GM06990 (cell line): Measurements from ENCODE around the gene VWA3B.
"Not testable (repeated sequence)": the region's sequence is repeated elsewhere in the genome, so short reads cannot be mapped to it uniquely, and the experiment has no call there.

ENCODE experiments used
- DNase-seq: peaks from one replicate; pipeline ENCODE4 v3.0.0-alpha.2; 2011; ENCODE audit not compliant: insufficient read length; ENCODE audit errors: extremely low read depth
- H3K27me3 ChIP-seq: replicated peaks from 2 replicates; pipeline ENCODE4 v1.6.0; 2011; ENCODE audit warnings: low read length; ENCODE audit not compliant: control insufficient read depth, insufficient read depth
- H3K36me3 ChIP-seq: 2 replicates; pipeline ENCODE4 v1.5.1; 2011; ENCODE audit warnings: low read length; ENCODE audit not compliant: control insufficient read depth, insufficient read depth
- H3K4me3 ChIP-seq: replicated peaks from 2 replicates; pipeline ENCODE4 v1.5.1; 2011; ENCODE audit warnings: low read depth, mild to moderate bottlenecking, control low read depth, low read length
- TF ChIP-seq, protein P1 (sequence below): IDR thresholded peaks from 2 replicates; pipeline ENCODE4 v1.5.1; 2011; ENCODE audit warnings: low read length, control low read depth, mild to moderate bottlenecking, inconsistent platforms; ENCODE audit not compliant: insufficient read depth, poor library complexity, severe bottlenecking

VWA3B gene

DNA sequence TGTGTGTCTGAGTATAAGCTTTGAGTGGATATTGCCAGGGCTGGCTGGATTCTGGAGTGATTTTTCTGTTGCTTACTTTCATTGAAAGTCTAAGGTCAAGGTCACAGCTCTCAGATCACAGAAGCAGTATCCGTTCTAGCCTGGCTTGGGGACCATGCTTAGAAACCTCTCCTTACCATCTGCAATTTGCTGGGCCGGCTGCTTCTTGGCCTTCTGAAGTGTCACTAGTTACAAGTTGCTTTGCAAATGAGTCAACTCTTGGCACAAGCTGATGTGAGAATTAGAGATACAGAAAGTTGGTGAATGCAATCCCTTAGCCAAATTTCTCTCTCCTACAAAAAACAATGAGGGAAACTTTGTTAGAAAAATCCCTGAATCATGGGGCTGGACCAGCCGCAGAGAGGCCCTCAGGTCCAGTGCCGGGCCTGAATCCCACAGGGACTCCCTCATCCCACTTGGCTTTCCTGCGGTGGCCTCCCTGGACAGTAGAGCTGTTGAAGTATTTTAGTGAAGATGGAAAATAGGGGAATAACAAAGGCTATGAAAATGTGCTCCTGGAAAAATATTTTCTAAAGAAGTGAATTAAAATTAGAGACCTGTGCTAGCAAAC is 166.6 kb downstream of the VWA3B start:
- DNase-seq: no peak
- TF ChIP-seq, protein P1, sequence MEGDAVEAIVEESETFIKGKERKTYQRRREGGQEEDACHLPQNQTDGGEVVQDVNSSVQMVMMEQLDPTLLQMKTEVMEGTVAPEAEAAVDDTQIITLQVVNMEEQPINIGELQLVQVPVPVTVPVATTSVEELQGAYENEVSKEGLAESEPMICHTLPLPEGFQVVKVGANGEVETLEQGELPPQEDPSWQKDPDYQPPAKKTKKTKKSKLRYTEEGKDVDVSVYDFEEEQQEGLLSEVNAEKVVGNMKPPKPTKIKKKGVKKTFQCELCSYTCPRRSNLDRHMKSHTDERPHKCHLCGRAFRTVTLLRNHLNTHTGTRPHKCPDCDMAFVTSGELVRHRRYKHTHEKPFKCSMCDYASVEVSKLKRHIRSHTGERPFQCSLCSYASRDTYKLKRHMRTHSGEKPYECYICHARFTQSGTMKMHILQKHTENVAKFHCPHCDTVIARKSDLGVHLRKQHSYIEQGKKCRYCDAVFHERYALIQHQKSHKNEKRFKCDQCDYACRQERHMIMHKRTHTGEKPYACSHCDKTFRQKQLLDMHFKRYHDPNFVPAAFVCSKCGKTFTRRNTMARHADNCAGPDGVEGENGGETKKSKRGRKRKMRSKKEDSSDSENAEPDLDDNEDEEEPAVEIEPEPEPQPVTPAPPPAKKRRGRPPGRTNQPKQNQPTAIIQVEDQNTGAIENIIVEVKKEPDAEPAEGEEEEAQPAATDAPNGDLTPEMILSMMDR: no peak
- Histone ChIP-seq H3K27me3 (no peaks in the 10 kb centered on the region), H3K36me3 (no peaks in the 10 kb centered on the region), H3K4me3 (no peak overlapping the region)

GRCh38 chr2:98254504-98255059 is 167.6 kb downstream of the VWA3B start:
- H3K27me3 ChIP-seq: no peaks in the 10 kb centered on the region
- no peak overlapping the region for H3K4me3 ChIP-seq
- TF ChIP-seq, protein P1: no peak
- no peak for DNase-seq
- no peaks in the 10 kb centered on the region for H3K36me3 ChIP-seq

DNA sequence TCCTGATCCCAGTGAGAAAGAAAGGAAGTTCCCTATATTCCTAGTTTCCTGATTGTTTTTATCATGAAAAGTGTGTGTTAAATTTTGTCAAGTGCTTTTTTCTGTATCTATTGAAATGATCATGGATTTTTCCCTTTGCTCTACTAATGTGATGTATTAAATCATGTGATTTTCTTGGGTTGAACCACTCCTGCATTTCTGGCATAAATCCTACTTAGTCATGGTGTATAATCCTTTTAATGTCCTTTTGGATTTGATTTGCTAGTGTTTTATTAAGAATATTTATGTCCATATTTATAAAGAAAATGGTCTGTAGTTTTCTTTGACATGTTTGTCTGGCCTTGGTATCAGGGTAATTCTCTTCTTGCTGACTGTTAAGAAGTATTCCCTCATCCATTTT is 171.9 kb downstream of the VWA3B start:
- no peak for DNase-seq
- H3K36me3 ChIP-seq: no peaks in the 10 kb centered on the region
- H3K27me3 ChIP-seq: no peaks in the 10 kb centered on the region
- TF ChIP-seq, protein P1: no peak
- H3K4me3 ChIP-seq: no peak overlapping the region

DNA sequence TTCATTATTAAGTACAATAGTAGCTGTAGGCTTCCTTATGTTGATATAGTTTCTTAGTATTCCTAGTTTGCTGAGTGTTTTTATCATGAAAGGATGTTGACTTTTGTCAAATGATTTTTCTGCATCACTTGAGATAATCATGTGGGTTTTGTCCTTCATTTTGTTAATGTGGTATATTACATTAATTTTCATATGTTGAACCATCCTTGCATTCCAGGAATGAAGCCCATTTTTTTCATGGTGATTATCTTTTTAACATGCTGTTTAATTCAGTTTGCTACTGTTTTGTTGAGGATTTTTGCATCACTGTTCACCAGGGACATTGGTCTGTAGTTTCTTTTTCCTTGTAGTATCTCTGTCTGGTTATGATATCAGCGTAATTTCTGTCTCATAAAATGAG is 176.4 kb downstream of the VWA3B start:
- TF ChIP-seq, protein P1: no peak
- H3K36me3 ChIP-seq: no peaks in the 10 kb centered on the region
- H3K4me3 ChIP-seq: no peak overlapping the region
- H3K27me3 ChIP-seq: no peaks in the 10 kb centered on the region
- no peak for DNase-seq

GRCh38 chr2:98268225-98268624 is 181.3 kb downstream of the VWA3B start:
- not testable (repeated sequence) for H3K4me3 ChIP-seq, H3K27me3 ChIP-seq, DNase-seq, H3K36me3 ChIP-seq

DNA sequence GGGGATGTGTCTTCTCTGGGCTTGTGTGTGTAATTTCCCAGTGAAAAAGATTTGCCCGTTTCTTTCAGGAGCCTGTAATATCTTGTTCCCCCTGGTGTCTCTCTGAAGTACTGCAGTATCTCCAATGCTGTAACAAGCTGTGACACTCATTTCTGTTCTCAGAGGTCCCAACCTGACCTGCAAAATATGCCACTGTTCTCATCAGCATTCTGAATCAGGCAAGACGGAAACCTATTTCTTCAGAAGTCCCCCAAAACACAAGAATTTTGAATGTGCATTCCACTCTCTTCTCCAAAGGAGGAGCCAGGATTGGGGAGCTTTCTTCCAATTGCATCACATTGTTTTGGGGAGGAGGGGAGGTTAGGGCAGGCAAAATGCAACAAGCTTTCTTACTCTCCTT is 182.3 kb downstream of the VWA3B start:
- TF ChIP-seq, protein P1: peak; percentile 71
- Histone ChIP-seq H3K27me3 (no peaks in the 10 kb centered on the region), H3K4me3 (no peak overlapping the region), H3K36me3 (no peaks in the 10 kb centered on the region)
- DNase-seq: no peak
